CD4-positive, alpha-beta memory T cell (primary cell): Measurements from ENCODE around the gene SORCS2. TPM values are rescaled to one million over a fixed set of nuclear protein-coding genes. Genes with fewer than 3 reads are reported as not detected.

Experiments
- CTCF ChIA-PET: fragments of 350-600 bp; sonication (Branson Sonifier 250); formaldehyde crosslinking; loops from one replicate; lab custom pipeline; 2021; ENCODE audit warnings: inconsistent platforms; ENCODE audit not compliant: partially characterized antibody; lab: Charles Lee
- POLR2A ChIA-PET: fragments of 350-600 bp; sonication (Branson Sonifier 250); formaldehyde crosslinking; loops from one replicate; lab custom pipeline; 2021; ENCODE audit not compliant: partially characterized antibody; lab: Charles Lee
- DNase-seq, 5 donors: peaks; one replicate each; pipeline versions ENCODE4 v3.0.0 to v3.0.0-alpha.2; 2020 to 2022; ENCODE audit warnings: mixed read lengths in 1 of 5
- H3K27ac ChIP-seq: one replicate; pipeline ENCODE4 v1.7.0; 2013; ENCODE audit warnings: low read depth, low read length
- H3K27me3 ChIP-seq: 2 replicates; pipeline ENCODE4 v1.7.0; 2013; ENCODE audit warnings: mild to moderate bottlenecking, low read length, moderate library complexity; ENCODE audit not compliant: insufficient read depth
- H3K36me3 ChIP-seq: 2 replicates; pipeline ENCODE4 v1.7.0; 2013; ENCODE audit warnings: mild to moderate bottlenecking, low read length, moderate library complexity; ENCODE audit not compliant: insufficient read depth
- H3K4me1 ChIP-seq: 2 replicates; pipeline ENCODE4 v1.7.0; 2013; ENCODE audit warnings: mild to moderate bottlenecking, low read length, moderate library complexity; ENCODE audit not compliant: insufficient read depth
- H3K4me3 ChIP-seq, 2 donors: one replicate each; pipeline ENCODE4 v1.7.0; 2013; ENCODE audit warnings: low read length in 2 of 2, mild to moderate bottlenecking in 1 of 2
- H3K9me3 ChIP-seq, 2 donors: one replicate each; pipeline ENCODE4 v1.7.0; 2013; ENCODE audit warnings: low read length in 2 of 2, control low read depth in 1 of 2; ENCODE audit not compliant: control insufficient read depth in 1 of 2
- H3K27ac Mint-ChIP-seq, 7 donors: one replicate each; pipeline ENCODE4 v1.8.0; 2020 to 2021; ENCODE audit warnings: mixed read lengths in 7 of 7, mild to moderate bottlenecking in 6 of 7, inconsistent platforms in 3 of 7, moderate library complexity in 3 of 7
- H3K27me3 Mint-ChIP-seq, 2 donors: one replicate each; pipeline ENCODE4 v1.8.0; 2020 to 2021; ENCODE audit warnings: mixed read lengths in 2 of 2
- H3K36me3 Mint-ChIP-seq, 2 donors: one replicate each; pipeline ENCODE4 v1.8.0; 2020 to 2021; ENCODE audit warnings: mixed read lengths in 2 of 2, inconsistent platforms in 1 of 2, mild to moderate bottlenecking in 1 of 2
- H3K4me1 Mint-ChIP-seq, 4 donors: one replicate each; pipeline ENCODE4 v1.8.0; 2020 to 2021; ENCODE audit warnings: mixed read lengths in 4 of 4, mild to moderate bottlenecking in 1 of 4
- H3K4me3 Mint-ChIP-seq, 8 donors: one replicate each; pipeline ENCODE4 v1.8.0; 2020 to 2021; ENCODE audit warnings: mixed read lengths in 8 of 8, mild to moderate bottlenecking in 7 of 8, moderate library complexity in 6 of 8, inconsistent platforms in 3 of 8
- H3K9me3 Mint-ChIP-seq, 8 donors: one replicate each; pipeline ENCODE4 v1.8.0; 2020 to 2021; ENCODE audit warnings: mixed read lengths in 8 of 8, mild to moderate bottlenecking in 5 of 8, inconsistent platforms in 3 of 8, moderate library complexity in 1 of 8
- intact Hi-C: fragments of 100-400 bp; cut with micrococcal nuclease; formaldehyde crosslinking; loops from one replicate; pipeline ENCODE4 v1.15.1; 2023
- polyA plus RNA-seq, 2 donors: library from polyadenylated mRNA; unstranded; fragments of 300-500 nt; fragmentation: Illumina TruSeq; gene quantifications; one replicate each; pipeline ENCODE4 v1.2.3, GENCODE V29; 2021
- total RNA-seq, 2 experiments: library from RNA; stranded (reverse); gene quantifications; one replicate each; pipeline ENCODE4 v1.2.3, GENCODE V29; 2021

SORCS2 gene
- total and polyA plus RNA-seq, 4 experiments from 2014 or later, result not detected

DNA sequence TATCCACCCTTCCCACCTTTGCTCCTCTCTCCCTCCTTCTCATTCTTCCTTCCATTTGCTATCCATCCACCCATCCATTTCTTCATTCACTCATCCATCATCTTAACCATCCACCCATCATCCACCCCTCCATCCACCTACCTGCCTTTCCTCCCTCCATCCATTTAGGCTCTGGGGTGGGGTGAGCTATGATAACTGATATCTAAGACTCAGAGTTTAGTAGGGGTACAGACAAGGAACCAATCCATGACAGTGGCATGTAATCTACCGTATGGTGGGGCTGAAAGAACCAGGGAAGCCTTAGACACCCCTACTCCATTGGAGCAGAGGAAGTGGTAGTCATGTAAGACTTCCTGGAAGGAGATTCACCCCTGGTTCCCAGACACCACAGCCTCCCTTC lies 219.2 kb downstream of the SORCS2 start:
- no peaks in the 10 kb centered on the region for H3K36me3 ChIP-seq
- Mint-ChIP-seq H3K4me1 (no peaks in the 10 kb centered on the region), H3K4me3 (no peak overlapping the region), H3K27me3 (peaks cover 12 to 24% of the 10 kb centered on the region in 2 donors), H3K9me3 (peaks cover 0 to 32% (median 25%) of the 10 kb centered on the region in 8 donors), H3K27ac (peak overlapping the region in 1 of 7 donors; percentile 35), H3K36me3 (peaks cover 0 to 1% of the 10 kb centered on the region in 2 donors)
- ChIA-PET POLR2A (no interaction called here), CTCF (no interaction called here)
- no peaks in the 10 kb centered on the region for H3K27me3 ChIP-seq
- no peaks in the 10 kb centered on the region for H3K4me1 ChIP-seq
- H3K27ac ChIP-seq, result no peak overlapping the region
- no peaks in the 10 kb centered on the region for H3K9me3 ChIP-seq
- no peak overlapping the region for H3K4me3 ChIP-seq
- intact Hi-C loops, result no loop called here
- no peak for DNase-seq

DNA sequence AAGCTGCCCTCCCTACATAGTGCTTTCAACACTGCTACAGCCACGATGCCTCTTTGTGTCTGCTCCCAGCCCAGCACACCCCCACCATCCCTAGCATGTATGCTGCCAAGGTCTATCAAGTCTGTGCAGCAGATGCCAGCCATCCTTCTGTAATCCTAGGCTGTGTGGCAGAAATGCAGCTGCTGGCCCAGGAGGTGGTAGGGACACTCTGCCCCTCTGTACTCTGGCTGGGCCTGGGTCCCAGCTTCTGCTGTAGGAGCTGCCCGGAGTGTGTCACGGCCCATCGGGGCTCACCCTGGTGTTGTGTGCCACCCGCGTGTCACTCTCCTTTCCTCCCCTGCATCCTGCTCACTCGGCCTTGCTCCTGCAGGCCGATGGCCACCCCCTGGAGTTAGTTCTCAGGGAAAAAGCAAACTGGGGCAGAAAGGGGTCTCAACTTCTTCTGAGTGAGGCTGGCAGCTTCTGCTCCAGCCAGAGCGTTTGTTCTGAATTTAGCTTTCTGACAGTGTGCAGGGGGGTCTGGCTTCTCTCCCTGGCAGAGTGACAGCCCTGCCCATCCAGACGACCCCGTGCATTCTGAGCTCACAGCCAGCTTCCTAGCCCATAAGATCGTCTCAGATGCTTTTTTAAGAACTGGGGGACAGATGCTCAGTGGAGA lies 219.7 kb downstream of the SORCS2 start:
- Histone ChIP-seq H3K4me3 (no peak overlapping the region), H3K36me3 (no peaks in the 10 kb centered on the region), H3K9me3 (no peaks in the 10 kb centered on the region), H3K4me1 (no peaks in the 10 kb centered on the region), H3K27ac (no peak overlapping the region), H3K27me3 (no peaks in the 10 kb centered on the region)
- Mint-ChIP-seq H3K4me3 (no peak overlapping the region), H3K27ac (no peak overlapping the region), H3K4me1 (no peaks in the 10 kb centered on the region), H3K36me3 (peaks cover 0 to 1% of the 10 kb centered on the region in 2 donors), H3K9me3 (peaks cover 0 to 28% (median 20%) of the 10 kb centered on the region in 8 donors), H3K27me3 (peaks cover 12 to 23% of the 10 kb centered on the region in 2 donors)
- DNase-seq, result no peak
- ChIA-PET CTCF (no interaction called here), POLR2A (no interaction called here)
- intact Hi-C loops, result no loop called here

DNA sequence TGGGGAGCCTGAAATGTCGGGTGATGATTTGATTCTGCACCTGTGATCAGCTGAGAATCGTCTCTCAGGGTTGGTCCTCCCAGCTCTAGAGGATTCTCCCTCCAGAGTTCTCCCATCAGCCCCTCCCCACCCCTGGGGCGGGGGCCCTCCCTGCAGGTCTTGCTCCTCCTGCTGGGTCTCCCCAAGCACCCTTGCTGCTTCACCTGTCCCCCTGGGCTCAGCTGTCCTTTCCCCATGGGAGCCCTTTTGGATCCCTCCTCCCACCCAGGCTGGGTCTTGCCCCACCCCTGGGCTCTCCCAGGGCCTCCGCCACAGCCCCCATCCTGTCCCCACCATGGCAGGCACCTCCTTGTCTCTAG lies 220.2 kb downstream of the SORCS2 start:
- ChIA-PET POLR2A (no interaction called here), CTCF (no interaction called here)
- no peaks in the 10 kb centered on the region for H3K4me1 ChIP-seq
- H3K9me3 Mint-ChIP-seq, result peaks cover 0 to 26% (median 19%) of the 10 kb centered on the region in 8 donors
- H3K4me1 Mint-ChIP-seq, result no peaks in the 10 kb centered on the region
- no peaks in the 10 kb centered on the region for H3K36me3 ChIP-seq
- no peaks in the 10 kb centered on the region for H3K9me3 ChIP-seq
- intact Hi-C loops, result no loop called here
- H3K27me3 ChIP-seq, result no peaks in the 10 kb centered on the region
- no peak overlapping the region for H3K27ac ChIP-seq
- H3K27ac Mint-ChIP-seq, result no peak overlapping the region
- peaks cover 12 to 23% of the 10 kb centered on the region in 2 donors for H3K27me3 Mint-ChIP-seq
- DNase-seq, result no peak
- H3K4me3 ChIP-seq, result no peak overlapping the region
- H3K36me3 Mint-ChIP-seq, result peaks cover 0 to 1% of the 10 kb centered on the region in 2 donors
- H3K4me3 Mint-ChIP-seq, result no peak overlapping the region

DNA sequence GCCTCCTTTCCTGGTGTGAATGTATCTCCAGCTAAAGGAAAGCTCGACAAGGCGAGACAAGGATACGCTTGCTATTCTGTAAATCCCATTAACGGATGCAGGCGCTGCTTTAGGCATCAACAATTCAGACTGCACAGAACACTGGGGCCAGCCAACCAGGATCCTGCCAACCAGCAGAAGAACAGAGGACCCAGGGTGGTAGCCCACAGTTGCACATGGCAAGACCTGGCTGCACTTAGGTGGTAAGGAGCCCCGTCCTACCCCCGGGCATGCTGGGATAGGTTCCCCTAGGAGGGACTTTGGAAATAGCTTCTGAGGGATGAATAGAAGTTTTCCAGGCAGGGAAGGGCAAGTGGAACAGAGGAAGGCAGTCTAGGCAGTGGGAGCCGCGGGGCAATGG lies 221.7 kb downstream of the SORCS2 start:
- H3K27ac Mint-ChIP-seq, result no peak overlapping the region

DNA sequence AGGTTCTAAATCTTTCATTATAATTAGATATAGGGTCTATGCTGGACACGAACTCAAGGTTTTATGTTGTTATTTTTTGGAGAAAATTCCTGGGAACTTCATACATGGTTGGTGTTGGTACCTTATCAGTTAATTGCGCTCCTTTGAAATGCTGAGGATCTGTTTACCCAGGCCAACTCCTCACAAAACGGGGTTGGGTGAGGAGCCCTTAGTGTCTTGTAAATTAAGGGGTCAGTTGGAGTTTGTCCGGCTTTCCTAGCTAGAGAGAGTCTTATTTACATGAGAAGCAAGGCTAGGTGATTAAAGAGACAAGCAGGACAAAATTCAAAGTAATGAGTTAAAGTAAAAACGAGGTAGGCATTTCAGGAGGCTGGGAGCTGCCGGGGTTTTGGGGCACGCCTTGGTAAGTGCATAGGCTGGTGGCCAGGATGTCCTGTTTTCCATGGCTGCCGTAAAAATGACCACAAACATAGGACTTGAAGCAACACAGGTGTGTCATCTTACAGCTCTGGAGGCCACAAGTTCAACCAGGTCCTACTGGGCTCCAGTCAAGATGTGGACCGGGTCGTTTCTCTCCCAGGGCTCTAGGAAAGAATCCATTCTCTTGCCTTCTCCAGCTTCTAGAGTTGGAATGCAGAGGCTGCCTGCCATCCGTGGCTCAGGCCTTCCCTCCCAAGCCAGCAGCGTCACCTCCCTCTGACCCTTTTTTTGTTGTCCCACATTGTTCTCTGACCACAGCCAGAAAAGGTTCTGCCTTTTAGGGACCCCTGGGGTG lies 222.6 kb downstream of the SORCS2 start:
- H3K36me3 Mint-ChIP-seq, result no peaks in the 10 kb centered on the region
- intact Hi-C loops, result no loop called here
- no peaks in the 10 kb centered on the region for H3K9me3 ChIP-seq
- no peaks in the 10 kb centered on the region for H3K27me3 ChIP-seq
- ChIA-PET CTCF (no interaction called here), POLR2A (no interaction called here)
- no peaks in the 10 kb centered on the region for H3K4me1 ChIP-seq
- no peaks in the 10 kb centered on the region for H3K36me3 ChIP-seq
- no peak overlapping the region for H3K4me3 Mint-ChIP-seq
- H3K27ac ChIP-seq, result no peak overlapping the region
- peaks cover 12 to 29% of the 10 kb centered on the region in 2 donors for H3K27me3 Mint-ChIP-seq
- H3K4me3 ChIP-seq, result no peak overlapping the region
- no peak overlapping the region for H3K27ac Mint-ChIP-seq
- DNase-seq, result no peak
- H3K9me3 Mint-ChIP-seq, result peaks cover 0 to 17% (median 6%) of the 10 kb centered on the region in 8 donors
- no peaks in the 10 kb centered on the region for H3K4me1 Mint-ChIP-seq

More for the DNA sequence above, 221.7 kb downstream of the SORCS2 start:
- Histone ChIP-seq H3K27me3 (no peaks in the 10 kb centered on the region), H3K36me3 (no peaks in the 10 kb centered on the region), H3K4me3 (no peak overlapping the region), H3K27ac (no peak overlapping the region), H3K9me3 (no peaks in the 10 kb centered on the region), H3K4me1 (no peaks in the 10 kb centered on the region)
- peaks cover 12 to 29% of the 10 kb centered on the region in 2 donors for H3K27me3 Mint-ChIP-seq
- H3K36me3 Mint-ChIP-seq, result peaks cover 0 to 1% of the 10 kb centered on the region in 2 donors
- intact Hi-C loops, result no loop called here
- ChIA-PET CTCF (no interaction called here), POLR2A (no interaction called here)
- no peak for DNase-seq
- H3K4me3 Mint-ChIP-seq, result no peak overlapping the region
- peaks cover 0 to 22% (median 10%) of the 10 kb centered on the region in 8 donors for H3K9me3 Mint-ChIP-seq
- no peaks in the 10 kb centered on the region for H3K4me1 Mint-ChIP-seq

DNA sequence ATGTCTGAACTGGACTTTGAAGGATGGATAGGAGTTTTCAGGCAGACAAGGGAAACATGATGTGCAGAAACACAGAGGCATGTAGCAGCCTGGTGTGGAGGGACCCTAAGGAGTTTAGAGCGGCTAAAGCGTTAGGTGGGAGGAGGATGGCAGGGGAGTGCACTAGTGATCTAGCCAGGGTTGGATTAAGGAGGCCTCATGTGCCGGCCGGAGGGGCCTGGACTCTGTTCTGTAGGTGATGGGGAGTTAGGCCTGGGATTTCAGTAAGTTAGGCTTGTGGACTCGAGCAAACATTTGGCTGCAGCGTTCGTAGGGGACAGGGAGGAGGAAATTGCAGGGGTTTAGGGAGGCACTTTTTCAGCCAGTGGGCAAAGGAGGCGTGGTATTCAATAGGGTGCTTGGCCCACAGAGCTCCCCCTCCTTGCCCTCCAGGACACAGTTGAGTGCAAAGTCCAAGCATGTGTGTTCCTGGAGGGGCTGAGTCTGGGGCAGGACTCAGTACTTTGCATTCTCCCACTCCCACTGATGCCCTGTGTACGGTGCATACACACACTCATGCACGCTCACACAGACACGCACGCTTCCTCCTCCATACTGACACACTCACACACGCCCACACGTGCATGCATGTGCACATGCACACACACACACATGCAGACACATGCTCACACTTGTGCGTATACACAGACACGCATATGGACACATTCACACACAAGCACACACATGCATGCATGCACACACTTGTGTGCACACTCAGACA lies 223.8 kb downstream of the SORCS2 start:
- Mint-ChIP-seq H3K36me3 (no peaks in the 10 kb centered on the region), H3K9me3 (peaks cover 0 to 14% (median 4%) of the 10 kb centered on the region in 8 donors), H3K27me3 (peaks cover 12 to 25% of the 10 kb centered on the region in 2 donors), H3K27ac (no peak overlapping the region), H3K4me3 (peak overlapping the region in 1 of 8 donors; percentile 33), H3K4me1 (no peaks in the 10 kb centered on the region)
- Histone ChIP-seq H3K4me3 (no peak overlapping the region), H3K27ac (no peak overlapping the region), H3K27me3 (no peaks in the 10 kb centered on the region), H3K9me3 (no peaks in the 10 kb centered on the region), H3K36me3 (no peaks in the 10 kb centered on the region), H3K4me1 (no peaks in the 10 kb centered on the region)
- ChIA-PET POLR2A (no interaction called here), CTCF (no interaction called here)
- no peak for DNase-seq
- intact Hi-C loops, result no loop called here
